Measurements from ENCODE around the gene ULBP1.
A peak's percentile ranks its signal among the peaks of the same experiment; 100 is the strongest.
"Not testable (repeated sequence)": the region's sequence is repeated elsewhere in the genome, so short reads cannot be mapped to it uniquely, and the experiment has no call there.

The ULBP1 gene

GRCh38 chr6:149974394-149974793 is 10.7 kb downstream of the ULBP1 start:
- not testable (repeated sequence) for DNase-seq (ENCODE audit: low spot score); FAIRE-seq

DNA sequence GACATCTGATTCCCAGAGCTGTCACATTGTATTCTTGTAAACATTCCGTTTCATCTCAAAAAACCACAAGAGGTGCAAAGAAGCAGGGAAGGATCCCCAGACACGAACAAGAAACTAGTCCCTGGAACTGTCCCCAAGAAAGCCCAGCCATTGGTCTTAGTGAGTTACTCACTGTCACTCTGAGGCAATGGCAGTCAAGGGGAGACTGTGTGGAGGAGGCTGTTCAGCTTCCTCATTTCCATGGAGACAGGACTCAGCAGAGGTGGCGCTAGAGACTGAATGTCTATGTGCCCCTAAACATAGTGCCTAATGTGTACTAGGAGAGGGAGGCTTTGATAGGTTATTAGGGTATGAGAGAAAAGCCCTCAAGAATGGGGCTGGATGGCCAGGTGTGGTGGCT is 11.1 kb downstream of the ULBP1 start:
- FAIRE-seq = no peak
- no peak for DNase-seq (ENCODE audit: low spot score)

- DNase-seq (ENCODE audit: low spot score) (no peak), FAIRE-seq (no peak)
Measured at GRCh38 chr6:149975400-149975799, 11.7 kb downstream of the ULBP1 start.

DNA sequence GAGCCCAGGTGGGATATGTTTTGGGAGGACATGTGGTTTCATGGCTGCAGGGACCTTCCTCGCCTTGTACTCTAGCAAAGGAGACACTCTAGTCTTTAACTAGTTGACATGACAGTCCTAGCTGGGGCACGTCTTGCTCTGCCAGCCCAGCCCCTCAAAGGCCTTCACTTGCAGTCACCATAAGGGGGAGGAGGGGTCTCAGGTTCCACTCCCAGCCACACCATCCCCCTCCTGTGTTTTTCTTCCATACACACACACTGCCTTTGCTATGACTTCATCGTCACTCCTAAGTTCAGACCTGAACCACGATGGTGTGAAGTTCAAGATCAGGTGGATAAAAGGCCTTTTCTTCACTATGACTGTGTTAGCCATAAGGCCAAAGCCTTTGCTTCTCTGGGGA is 13.5 kb downstream of the ULBP1 start:
- no peak for DNase-seq (ENCODE audit: low spot score)
- FAIRE-seq = no peak

GRCh38 chr6:149978610-149979009 is 14.9 kb downstream of the ULBP1 start:
- no peak for FAIRE-seq

GRCh38 chr6:149979293-149979692 is 15.6 kb downstream of the ULBP1 start:
- DNase-seq (ENCODE audit: low spot score) (no peak), FAIRE-seq (no peak)

More at GRCh38 chr6:149978610-149979009, 14.9 kb downstream of the ULBP1 start:
- DNase-seq (ENCODE audit: low spot score) = no peak

DNA sequence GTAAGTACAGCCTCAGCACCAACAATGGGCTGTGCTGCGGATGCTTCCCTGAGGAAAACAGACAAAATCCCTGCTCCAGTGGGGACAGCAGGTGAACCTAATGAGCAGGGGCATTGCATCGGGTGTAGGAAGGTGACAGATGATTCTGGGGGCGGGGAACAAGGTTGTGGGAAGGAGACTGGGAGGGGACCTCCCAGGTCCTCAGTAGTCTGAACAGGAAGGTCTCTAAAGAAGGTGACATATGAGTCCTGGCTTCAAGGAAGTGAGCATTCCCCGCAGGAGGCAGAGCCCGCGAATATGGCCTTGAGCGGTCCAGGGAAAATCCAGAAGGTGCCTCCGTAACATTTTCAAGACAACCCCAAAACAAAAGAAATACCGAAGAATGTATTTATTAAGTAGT is 19.4 kb downstream of the ULBP1 start:
- FAIRE-seq (no peak), DNase-seq (ENCODE audit: low spot score) (no peak)

DNA sequence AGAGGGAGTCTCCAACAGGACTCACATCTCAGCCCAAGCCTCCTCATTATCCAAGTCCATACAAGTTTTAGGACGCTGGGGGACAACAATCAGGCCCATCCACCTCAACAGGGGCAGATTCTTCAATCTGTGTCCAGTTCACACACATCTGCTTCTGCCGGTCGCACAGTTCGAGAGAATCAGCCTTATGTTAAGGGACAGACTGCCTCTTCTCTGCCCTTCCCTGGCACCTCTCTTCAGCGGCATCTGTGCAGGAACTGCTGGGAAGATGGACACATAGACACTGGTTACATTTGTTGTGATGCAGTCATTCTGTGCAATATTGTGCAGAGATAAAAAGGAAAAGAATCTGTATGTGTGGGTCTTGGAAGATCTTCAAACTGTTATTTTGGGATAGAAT is 21.0 kb downstream of the ULBP1 start:
- FAIRE-seq (no peak), DNase-seq (ENCODE audit: low spot score) (no peak)

GRCh38 chr6:149985481-149985937 is 21.8 kb downstream of the ULBP1 start:
- DNase-seq (ENCODE audit: low spot score) (peak; percentile 27), FAIRE-seq (no peak)

GRCh38 chr6:149987602-149988107 is 23.9 kb downstream of the ULBP1 start:
- no peak for FAIRE-seq

GRCh38 chr6:149988550-149989346 is 25.0 kb downstream of the ULBP1 start:
- DNase-seq (ENCODE audit: low spot score) (no peak), FAIRE-seq (no peak)

More at GRCh38 chr6:149987602-149988107, 23.9 kb downstream of the ULBP1 start:
- DNase-seq (ENCODE audit: low spot score) = no peak

DNA sequence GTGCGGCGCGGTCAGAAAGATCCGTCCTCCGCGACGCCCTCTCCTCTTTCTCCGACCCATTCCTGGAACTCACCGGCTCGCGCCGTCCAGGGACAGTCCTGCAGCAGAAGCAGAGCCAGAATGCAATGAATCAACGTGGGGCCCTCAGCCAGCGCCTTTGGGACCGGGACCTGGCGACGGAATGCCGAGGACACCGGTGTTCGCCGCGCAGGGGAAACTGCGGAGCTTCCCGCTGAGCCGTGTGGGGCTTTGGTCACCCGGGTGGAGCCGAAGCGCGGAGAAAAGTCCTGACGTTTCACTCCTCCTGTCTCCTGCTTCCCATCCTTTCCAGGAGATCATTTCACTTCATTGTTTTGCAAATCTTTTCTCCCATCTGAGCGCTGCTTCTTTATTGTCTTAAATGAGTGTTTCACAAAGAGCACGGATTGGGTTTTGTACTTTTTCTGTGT is 26.5 kb downstream of the ULBP1 start:
- peak; percentile 20 for DNase-seq (ENCODE audit: low spot score)
- FAIRE-seq = no peak

GRCh38 chr6:149990661-149991471 is 27.1 kb downstream of the ULBP1 start:
- FAIRE-seq (no peak), DNase-seq (ENCODE audit: low spot score) (peak; percentile 24)

DNA sequence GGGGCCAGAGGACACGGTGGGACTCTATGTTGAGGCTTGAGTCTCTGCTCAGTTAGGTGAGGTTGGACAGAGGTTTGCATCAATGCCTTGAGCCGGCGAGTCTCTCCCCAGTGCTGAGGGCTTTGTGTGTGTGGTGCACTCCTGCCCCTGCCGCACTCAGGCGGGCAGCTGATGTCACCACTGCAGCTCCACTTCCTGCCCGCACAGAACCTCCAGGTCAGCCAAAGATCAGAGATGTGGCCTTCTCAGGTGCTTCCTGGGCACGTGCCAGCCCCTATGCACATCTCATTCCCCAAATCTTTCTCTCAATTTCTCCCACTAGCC is 27.7 kb downstream of the ULBP1 start:
- not testable (repeated sequence) for FAIRE-seq; DNase-seq (ENCODE audit: low spot score)

GRCh38 chr6:149991838-149992237 is 28.1 kb downstream of the ULBP1 start:
- DNase-seq (ENCODE audit: low spot score) = no peak
- FAIRE-seq = no peak

- no peak for DNase-seq (ENCODE audit: low spot score)
- no peak for FAIRE-seq
Measured at GRCh38 chr6:149995235-149995750, 31.6 kb downstream of the ULBP1 start.

DNA sequence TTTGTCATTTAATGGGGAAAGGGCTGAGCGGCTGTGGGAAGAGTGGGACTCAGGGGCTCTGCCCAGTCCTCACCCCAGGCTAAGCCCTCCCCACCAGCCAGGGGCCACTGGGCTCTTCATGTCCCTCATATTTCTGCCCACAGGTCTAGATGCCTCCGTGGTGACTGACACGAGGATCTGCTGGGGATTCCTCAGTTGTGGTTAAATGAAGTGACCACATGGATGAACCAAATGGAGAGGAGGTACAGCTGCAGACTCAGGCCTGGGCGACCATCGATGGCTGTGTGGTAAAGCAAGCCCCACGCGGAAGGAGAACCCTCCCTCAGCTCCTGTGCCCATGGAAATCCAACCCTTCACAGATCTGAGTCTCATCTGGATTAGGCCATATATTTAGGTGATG is 32.2 kb downstream of the ULBP1 start:
- DNase-seq (ENCODE audit: low spot score) (no peak), FAIRE-seq (no peak)

DNA sequence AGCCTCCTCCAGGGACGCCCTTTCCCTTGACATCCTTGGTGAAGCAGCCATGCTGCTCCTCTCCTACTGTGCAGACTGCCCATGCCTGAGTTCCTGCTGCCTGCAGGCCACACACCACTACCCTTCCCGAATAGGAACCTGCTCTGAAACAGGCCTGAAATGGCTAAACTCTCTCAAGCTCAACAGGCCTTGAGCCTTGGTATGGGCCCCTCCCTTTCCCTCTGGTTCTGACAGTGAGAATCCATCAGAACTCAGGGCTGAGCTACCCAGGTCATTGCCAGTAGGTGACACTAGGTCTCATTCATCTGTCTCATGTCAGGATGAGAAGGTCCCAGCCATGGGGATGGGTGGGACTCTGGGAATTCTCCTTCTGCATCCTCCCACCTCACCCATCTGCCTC is 35.9 kb downstream of the ULBP1 start:
- FAIRE-seq = no peak
- no peak for DNase-seq (ENCODE audit: low spot score)

GRCh38 chr6:150001295-150002008 is 37.7 kb downstream of the ULBP1 start:
- DNase-seq (ENCODE audit: low spot score) = no peak
- no peak for FAIRE-seq

DNA sequence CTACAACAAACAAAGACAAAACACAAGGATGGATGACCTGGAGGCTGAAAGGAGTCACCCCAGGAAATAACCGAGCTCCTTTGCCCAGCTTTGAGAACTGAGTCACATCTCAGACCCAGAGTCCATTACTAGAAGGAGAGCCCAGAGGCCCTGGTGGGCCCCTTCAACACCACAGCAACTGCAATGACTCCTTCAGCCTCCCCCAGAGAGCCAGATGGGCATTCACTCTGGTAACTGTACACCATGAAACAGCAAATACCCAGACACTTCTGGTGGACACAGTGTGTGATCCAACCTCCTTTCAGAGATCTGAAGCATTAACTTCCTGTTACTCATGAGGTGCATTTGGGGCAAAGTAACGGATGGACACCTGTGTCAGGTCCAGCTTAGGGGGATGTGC is 39.0 kb downstream of the ULBP1 start:
- no peak for FAIRE-seq

GRCh38 chr6:150003599-150003998 is 39.9 kb downstream of the ULBP1 start:
- DNase-seq (ENCODE audit: low spot score) = not testable (repeated sequence)
- FAIRE-seq = peak; percentile 59

More for the DNA sequence above, 39.0 kb downstream of the ULBP1 start:
- DNase-seq (ENCODE audit: low spot score) = no peak

Measured in urothelium cell line (cell line).